ENCODE measurements around the gene TTC23L. TPM values are rescaled to one million over a fixed set of nuclear protein-coding genes. Genes with fewer than 3 reads are reported as not detected.

TTC23L gene
- total RNA-seq, 4 donors from 2014 or later: not detected

DNA sequence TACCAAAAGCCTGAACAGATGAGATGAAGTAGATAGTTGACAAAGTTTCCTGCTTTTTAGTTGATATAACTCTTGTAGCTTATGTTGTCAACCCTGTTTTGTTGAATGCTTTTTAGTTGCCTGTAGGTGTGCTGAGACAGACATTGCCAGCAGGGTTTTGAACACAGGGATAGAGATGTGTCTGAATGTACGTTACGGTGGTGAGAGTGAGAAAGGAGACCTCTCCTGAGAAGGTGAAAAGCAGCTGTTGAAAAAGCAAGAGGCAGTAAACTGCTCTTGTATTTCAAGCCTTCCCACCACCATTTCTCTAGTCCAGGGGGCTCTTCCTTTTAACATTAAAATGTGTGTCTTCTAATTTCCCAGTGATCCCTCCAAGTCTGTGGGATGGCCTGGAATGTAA, 105.1 kb downstream of the TTC23L start:
- no peak overlapping the region for H3K27ac ChIP-seq
- TF ChIP-seq, protein P1, sequence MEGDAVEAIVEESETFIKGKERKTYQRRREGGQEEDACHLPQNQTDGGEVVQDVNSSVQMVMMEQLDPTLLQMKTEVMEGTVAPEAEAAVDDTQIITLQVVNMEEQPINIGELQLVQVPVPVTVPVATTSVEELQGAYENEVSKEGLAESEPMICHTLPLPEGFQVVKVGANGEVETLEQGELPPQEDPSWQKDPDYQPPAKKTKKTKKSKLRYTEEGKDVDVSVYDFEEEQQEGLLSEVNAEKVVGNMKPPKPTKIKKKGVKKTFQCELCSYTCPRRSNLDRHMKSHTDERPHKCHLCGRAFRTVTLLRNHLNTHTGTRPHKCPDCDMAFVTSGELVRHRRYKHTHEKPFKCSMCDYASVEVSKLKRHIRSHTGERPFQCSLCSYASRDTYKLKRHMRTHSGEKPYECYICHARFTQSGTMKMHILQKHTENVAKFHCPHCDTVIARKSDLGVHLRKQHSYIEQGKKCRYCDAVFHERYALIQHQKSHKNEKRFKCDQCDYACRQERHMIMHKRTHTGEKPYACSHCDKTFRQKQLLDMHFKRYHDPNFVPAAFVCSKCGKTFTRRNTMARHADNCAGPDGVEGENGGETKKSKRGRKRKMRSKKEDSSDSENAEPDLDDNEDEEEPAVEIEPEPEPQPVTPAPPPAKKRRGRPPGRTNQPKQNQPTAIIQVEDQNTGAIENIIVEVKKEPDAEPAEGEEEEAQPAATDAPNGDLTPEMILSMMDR (IDR thresholded peaks at IDR 0.05): no peak
- TF ChIP-seq POLR2A (IDR thresholded peaks at IDR 0.05): no peak
- no peaks in the 10 kb centered on the region for H3K9me3 ChIP-seq
- no peak for DNase-seq
- H3K4me1 ChIP-seq: no peaks in the 10 kb centered on the region
- no peaks in the 10 kb centered on the region for H3K27me3 ChIP-seq
- H3K4me3 ChIP-seq: no peak overlapping the region
- peaks cover 0 to 81% (median 0%) of the 10 kb centered on the region in 3 donors for H3K36me3 ChIP-seq

DNA sequence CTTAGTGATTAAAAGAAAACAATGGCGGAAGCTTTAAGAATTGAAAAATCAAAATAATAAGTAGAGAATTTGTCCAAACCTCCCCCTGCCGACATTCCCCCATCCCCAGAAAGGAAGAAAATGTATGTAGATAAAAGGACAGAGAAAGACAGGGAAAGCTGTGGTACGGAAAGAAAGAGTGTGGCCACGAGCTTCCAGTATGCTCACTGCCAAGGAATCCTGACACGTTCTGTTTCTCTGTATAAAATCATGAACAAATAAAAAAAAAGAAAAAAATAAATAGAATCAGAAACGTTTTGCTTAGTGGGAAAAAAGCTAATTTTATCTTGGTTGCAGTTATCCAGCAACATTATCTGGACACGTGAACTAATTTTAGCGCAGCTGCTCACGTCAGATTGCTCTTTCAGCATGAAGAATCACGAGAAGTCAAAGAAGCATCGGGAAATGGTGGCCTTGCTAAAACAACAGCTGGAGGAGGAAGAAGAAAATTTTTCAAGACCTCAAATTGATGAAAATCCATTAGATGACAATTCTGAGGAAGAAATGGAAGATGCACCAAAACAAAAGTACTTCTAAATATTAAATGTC, 105.6 kb downstream of the TTC23L start:
- Histone ChIP-seq H3K4me1 (no peaks in the 10 kb centered on the region), H3K9me3 (no peaks in the 10 kb centered on the region), H3K4me3 (no peak overlapping the region), H3K27ac (no peak overlapping the region), H3K27me3 (no peaks in the 10 kb centered on the region), H3K36me3 (peaks cover 0 to 82% (median 0%) of the 10 kb centered on the region in 3 donors)
- TF ChIP-seq POLR2A (IDR thresholded peaks at IDR 0.05): no peak
- TF ChIP-seq, protein P1 (IDR thresholded peaks at IDR 0.05): no peak
- no peak for DNase-seq

Other genes with a start within 250 kb of the TTC23L start
- 100 to 1,000 TPM in 1 of 4 donors, 1 to 10 TPM in 3; 5.0 to 182 (median 6.4) TPM for gene RAI14, start 182.8 kb upstream of the TTC23L start, total RNA-seq
- 10 to 100 TPM in 3 of 4 donors, 1 to 10 TPM in 1; 9.5 to 33.0 (median 14.5) TPM for gene RAD1, start 76.3 kb downstream of the TTC23L start, total RNA-seq
- 10 to 100 TPM in 2 of 4 donors, 1 to 10 TPM in 2; 4.3 to 23.1 (median 12.3) TPM for gene BRIX1, start 76.5 kb downstream of the TTC23L start, total RNA-seq
- 10 to 100 TPM; 17.5 to 64.4 (median 32.2) TPM for gene DNAJC21, start 90.4 kb downstream of the TTC23L start, total RNA-seq
- gene AGXT2, start 208.8 kb downstream of the TTC23L start, total RNA-seq: 10 to 100 TPM in 1 of 4 donors, 1 to 10 TPM in 2, not detected in 1; 4.8 to 11.2 (median 5.5) TPM